GM19023 (cell line): ENCODE results near the gene ST3GAL3.

Experiments
- ATAC-seq: cut with Tn5 transposase; IDR thresholded peaks from one replicate; pipeline ENCODE4 v1.9.1; 2021; ENCODE audit warnings: mild to moderate bottlenecking, moderate library complexity; ENCODE audit not compliant: unreplicated experiment

The ST3GAL3 gene

GRCh38 chr1:43977376-43978263 lies 270.3 kb downstream of the ST3GAL3 start:
- no peak for ATAC-seq

DNA sequence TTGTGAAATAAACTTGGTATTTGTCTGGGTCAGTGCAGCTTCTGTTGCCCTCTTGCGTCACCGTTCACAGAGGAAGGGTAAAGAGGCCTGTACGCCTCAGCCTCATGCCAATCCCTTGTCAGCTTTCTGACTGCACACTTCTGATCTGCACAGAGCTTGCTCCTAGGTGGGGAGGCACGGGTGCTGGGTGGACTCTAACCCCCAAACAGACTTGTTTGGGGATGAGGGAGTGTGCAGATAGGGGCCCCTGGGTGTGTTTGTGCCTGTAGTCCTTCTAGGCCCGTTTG lies 270.9 kb downstream of the ST3GAL3 start:
- no peak for ATAC-seq

DNA sequence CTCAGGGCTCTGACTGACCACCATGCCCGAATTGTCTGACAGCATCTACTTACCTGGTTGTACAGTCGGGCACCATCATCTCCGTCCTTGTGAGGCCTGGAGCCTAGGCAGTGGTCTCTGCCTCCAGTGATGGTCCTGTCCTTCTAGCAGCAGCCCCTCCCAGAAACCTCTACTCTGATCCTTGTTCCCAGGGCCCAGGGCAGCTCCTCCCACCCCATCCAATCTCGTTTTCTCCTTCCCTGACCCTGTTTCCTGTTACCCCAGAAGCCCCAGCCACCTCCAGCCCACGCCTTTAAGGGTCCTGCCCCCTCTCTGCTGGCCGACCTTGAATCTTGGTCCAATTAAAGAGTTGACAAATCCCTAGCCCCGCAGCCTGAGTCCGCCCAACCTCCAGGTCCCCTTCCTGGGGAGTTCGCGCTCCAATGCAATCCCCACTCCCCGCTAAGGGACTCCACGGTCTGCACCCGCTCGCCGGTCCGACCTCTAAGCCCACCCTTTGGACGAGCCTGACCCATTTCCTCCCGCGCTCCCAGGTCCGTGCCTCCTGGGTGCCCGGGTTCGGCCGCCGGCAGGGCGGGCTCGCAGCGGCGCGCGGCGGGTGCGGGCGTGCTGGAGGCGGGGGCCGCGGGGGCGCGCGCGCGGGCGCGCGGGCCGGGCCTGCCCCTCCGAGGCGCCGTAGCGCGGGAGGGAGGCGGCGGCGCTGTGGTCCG lies 271.4 kb downstream of the ST3GAL3 start, which contains the start of gene B4GALT2:
B4GALT2 (plus strand) TSS at position 660 of the 710 bp plus-strand sequence. CDS start 1,951 bp downstream, outside the sequence.
- ATAC-seq: no peak

- no peak for ATAC-seq
Observed at GRCh38 chr1:43979261-43979527, 271.9 kb downstream of the ST3GAL3 start.

- no peak for ATAC-seq
Observed at GRCh38 chr1:43979528-43980254, 272.4 kb downstream of the ST3GAL3 start.

- no peak for ATAC-seq
Observed at GRCh38 chr1:43980255-43981134, 273.2 kb downstream of the ST3GAL3 start.
